ENCODE results near the gene SIRPD.

Gene SIRPD

DNA sequence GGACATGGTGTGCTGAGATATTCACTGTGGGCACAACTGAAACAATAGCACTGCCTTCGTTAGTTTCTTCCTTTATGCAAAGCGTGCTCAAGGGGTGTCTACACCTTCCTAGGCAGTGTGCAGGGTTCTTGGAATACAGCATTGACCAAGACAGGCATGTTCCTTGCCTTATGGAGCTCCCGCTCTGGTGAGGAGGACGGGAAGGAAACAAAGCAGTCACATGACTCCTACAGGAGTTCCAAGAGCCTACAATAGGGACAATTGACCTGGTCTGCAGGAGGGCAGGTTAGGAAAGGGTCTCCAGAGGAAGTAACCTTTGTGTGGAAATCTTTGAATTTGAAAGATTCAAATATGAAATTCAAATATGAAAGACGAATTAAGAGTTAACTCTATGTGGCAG lies 40.5 kb downstream of the SIRPD start (continued):
- TF ChIP-seq, protein P1, sequence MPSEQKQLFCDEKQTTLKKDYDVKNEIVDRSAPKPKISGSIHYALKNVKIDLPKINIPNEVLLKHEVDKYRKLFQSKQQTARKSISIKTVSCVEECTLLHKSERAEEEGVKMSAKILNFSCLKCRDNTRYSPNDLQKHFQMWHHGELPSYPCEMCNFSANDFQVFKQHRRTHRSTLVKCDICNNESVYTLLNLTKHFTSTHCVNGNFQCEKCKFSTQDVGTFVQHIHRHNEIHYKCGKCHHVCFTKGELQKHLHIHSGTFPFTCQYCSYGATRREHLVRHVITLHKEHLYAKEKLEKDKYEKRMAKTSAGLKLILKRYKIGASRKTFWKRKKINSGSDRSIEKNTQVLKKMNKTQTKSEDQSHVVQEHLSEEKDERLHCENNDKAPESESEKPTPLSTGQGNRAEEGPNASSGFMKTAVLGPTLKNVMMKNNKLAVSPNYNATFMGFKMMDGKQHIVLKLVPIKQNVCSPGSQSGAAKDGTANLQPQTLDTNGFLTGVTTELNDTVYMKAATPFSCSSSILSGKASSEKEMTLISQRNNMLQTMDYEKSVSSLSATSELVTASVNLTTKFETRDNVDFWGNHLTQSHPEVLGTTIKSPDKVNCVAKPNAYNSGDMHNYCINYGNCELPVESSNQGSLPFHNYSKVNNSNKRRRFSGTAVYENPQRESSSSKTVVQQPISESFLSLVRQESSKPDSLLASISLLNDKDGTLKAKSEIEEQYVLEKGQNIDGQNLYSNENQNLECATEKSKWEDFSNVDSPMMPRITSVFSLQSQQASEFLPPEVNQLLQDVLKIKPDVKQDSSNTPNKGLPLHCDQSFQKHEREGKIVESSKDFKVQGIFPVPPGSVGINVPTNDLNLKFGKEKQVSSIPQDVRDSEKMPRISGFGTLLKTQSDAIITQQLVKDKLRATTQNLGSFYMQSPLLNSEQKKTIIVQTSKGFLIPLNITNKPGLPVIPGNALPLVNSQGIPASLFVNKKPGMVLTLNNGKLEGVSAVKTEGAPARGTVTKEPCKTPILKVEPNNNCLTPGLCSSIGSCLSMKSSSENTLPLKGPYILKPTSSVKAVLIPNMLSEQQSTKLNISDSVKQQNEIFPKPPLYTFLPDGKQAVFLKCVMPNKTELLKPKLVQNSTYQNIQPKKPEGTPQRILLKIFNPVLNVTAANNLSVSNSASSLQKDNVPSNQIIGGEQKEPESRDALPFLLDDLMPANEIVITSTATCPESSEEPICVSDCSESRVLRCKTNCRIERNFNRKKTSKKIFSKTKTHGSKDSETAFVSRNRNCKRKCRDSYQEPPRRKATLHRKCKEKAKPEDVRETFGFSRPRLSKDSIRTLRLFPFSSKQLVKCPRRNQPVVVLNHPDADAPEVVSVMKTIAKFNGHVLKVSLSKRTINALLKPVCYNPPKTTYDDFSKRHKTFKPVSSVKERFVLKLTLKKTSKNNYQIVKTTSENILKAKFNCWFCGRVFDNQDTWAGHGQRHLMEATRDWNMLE (tag by site-specific recombination; conservative IDR thresholded peaks at IDR 0.05; ENCODE audit: low read depth), result no peak
- TF ChIP-seq KLF16 (tag by site-specific recombination; IDR thresholded peaks at IDR 0.05), result no peak
- no peak for TF ChIP-seq ZBTB7A (tag by site-specific recombination; IDR thresholded peaks at IDR 0.05; ENCODE audit: low read depth)
- TF ChIP-seq ZNF184 (tag by site-specific recombination; IDR thresholded peaks at IDR 0.05), result no peak
- TF ChIP-seq ZNF629 (tag by site-specific recombination; IDR thresholded peaks at IDR 0.05), result no peak
- no peak for TF ChIP-seq ZNF169 (tag by site-specific recombination; IDR thresholded peaks at IDR 0.05)
- no peak for TF ChIP-seq ZNF843 (tag by site-specific recombination; IDR thresholded peaks at IDR 0.05)
- no peak for TF ChIP-seq SETDB1 (IDR thresholded peaks at IDR 0.05; ENCODE audit: insufficient read length, low read length)

DNA sequence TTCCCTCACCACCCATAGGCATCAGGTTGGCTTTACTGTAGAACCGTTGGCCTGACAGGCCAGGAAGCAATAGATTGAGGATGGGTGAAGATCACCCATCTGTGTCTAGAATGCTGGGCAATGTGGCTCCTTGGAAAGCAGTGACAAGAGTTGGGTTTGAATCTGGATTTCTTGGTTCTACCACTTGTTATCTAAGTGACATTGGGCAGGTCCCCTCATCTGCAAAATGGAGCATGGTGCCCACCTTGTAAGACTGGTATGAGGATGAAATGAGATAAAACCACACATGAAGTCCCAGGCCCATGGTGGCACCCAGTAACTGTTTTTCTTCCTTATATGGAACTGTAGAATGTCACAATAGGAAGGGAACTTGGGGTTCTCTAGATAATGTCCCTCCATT lies 43.7 kb downstream of the SIRPD start:
- CTCF ChIA-PET, result interaction anchor here (0.6 to 3.2 kb wide), 2 partner anchors 10 to 18 kb away, joined by 7 to 19 read pairs; no protein-coding TSS in a partner anchor

DNA sequence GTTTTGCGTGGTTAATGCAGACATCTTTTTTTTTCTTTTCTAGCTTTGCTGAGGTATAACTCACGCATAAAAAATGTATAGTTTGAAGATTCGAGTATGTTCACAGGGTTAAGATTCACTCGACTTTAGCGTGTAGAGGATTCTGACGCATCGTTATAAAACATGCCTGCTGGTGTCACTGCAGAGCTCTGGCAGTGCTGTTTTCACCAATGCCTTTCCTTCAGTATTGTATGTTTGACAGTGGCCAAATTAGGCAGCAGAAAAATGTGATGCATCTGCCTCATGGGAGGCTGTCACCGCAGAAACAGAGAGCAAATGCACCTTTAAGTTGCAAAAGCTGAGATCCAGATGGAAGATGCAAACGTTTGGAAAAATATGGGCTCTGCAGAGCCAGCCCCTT lies 48.3 kb downstream of the SIRPD start:
- no peaks in the 10 kb centered on the region for H3K4me1 ChIP-seq (ENCODE audit: control insufficient read depth, insufficient read depth, low read length)
- H3K9me3 ChIP-seq (ENCODE audit: control insufficient read depth, insufficient read depth, low read depth, low read length), result no peaks in the 10 kb centered on the region
- POLR2A ChIA-PET, result no interaction called here
- CTCF ChIA-PET, result interaction anchor here (0.7 to 3.1 kb wide), 9 partner anchors 8 to 225 kb away, joined by 3 to 11 read pairs (median 4); no protein-coding TSS in a partner anchor
- no peaks in the 10 kb centered on the region for H3K36me3 ChIP-seq (ENCODE audit: control insufficient read depth in 2 of 2, insufficient read depth in 1 of 2, low read length in 2 of 2)
- no peak overlapping the region for H3K4me3 ChIP-seq (ENCODE audit: low read depth, low read length)
- no peak overlapping the region for H3K27ac ChIP-seq (ENCODE audit: extremely low read depth, low read depth, low read length)
- TF ChIP-seq ZNF843 (tag by site-specific recombination; IDR thresholded peaks at IDR 0.05) (no peak), EGR2 (tag by site-specific recombination; IDR thresholded peaks at IDR 0.05; ENCODE audit: low read depth) (no peak), KLF9 (tag by site-specific recombination; IDR thresholded peaks at IDR 0.05; ENCODE audit: low read depth) (no peak), BCL11B (tag by site-specific recombination; IDR thresholded peaks at IDR 0.05; ENCODE audit: low read depth) (no peak), ZNF16 (tag by site-specific recombination; IDR thresholded peaks at IDR 0.05; ENCODE audit: low read depth) (no peak), ZNF664 (tag by site-specific recombination; IDR thresholded peaks at IDR 0.05) (no peak), BCL6B (tag by site-specific recombination; IDR thresholded peaks at IDR 0.05) (no peak), ZNF292 (tag by site-specific recombination; IDR thresholded peaks at IDR 0.05; ENCODE audit: borderline replicate concordance, low read depth) (no peak), ZNF48 (tag by site-specific recombination; IDR thresholded peaks at IDR 0.05) (no peak), ZNF549 (tag by site-specific recombination; IDR thresholded peaks at IDR 0.05) (no peak), ZNF530 (tag by site-specific recombination; IDR thresholded peaks at IDR 0.05; ENCODE audit: low read depth) (no peak)
- TF ChIP-seq, protein P2, sequence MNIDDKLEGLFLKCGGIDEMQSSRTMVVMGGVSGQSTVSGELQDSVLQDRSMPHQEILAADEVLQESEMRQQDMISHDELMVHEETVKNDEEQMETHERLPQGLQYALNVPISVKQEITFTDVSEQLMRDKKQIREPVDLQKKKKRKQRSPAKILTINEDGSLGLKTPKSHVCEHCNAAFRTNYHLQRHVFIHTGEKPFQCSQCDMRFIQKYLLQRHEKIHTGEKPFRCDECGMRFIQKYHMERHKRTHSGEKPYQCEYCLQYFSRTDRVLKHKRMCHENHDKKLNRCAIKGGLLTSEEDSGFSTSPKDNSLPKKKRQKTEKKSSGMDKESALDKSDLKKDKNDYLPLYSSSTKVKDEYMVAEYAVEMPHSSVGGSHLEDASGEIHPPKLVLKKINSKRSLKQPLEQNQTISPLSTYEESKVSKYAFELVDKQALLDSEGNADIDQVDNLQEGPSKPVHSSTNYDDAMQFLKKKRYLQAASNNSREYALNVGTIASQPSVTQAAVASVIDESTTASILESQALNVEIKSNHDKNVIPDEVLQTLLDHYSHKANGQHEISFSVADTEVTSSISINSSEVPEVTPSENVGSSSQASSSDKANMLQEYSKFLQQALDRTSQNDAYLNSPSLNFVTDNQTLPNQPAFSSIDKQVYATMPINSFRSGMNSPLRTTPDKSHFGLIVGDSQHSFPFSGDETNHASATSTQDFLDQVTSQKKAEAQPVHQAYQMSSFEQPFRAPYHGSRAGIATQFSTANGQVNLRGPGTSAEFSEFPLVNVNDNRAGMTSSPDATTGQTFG (tag by site-specific recombination; IDR thresholded peaks at IDR 0.05; ENCODE audit: borderline replicate concordance), result no peak
- TF ChIP-seq, protein P3, sequence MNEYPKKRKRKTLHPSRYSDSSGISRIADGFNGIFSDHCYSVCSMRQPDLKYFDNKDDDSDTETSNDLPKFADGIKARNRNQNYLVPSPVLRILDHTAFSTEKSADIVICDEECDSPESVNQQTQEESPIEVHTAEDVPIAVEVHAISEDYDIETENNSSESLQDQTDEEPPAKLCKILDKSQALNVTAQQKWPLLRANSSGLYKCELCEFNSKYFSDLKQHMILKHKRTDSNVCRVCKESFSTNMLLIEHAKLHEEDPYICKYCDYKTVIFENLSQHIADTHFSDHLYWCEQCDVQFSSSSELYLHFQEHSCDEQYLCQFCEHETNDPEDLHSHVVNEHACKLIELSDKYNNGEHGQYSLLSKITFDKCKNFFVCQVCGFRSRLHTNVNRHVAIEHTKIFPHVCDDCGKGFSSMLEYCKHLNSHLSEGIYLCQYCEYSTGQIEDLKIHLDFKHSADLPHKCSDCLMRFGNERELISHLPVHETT (tag by site-specific recombination; IDR thresholded peaks at IDR 0.05), result no peak
- TF ChIP-seq, protein P4, sequence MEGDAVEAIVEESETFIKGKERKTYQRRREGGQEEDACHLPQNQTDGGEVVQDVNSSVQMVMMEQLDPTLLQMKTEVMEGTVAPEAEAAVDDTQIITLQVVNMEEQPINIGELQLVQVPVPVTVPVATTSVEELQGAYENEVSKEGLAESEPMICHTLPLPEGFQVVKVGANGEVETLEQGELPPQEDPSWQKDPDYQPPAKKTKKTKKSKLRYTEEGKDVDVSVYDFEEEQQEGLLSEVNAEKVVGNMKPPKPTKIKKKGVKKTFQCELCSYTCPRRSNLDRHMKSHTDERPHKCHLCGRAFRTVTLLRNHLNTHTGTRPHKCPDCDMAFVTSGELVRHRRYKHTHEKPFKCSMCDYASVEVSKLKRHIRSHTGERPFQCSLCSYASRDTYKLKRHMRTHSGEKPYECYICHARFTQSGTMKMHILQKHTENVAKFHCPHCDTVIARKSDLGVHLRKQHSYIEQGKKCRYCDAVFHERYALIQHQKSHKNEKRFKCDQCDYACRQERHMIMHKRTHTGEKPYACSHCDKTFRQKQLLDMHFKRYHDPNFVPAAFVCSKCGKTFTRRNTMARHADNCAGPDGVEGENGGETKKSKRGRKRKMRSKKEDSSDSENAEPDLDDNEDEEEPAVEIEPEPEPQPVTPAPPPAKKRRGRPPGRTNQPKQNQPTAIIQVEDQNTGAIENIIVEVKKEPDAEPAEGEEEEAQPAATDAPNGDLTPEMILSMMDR (tag by site-specific recombination; IDR thresholded peaks at IDR 0.05), result no peak

More for the DNA sequence above, 43.7 kb downstream of the SIRPD start:
- no peak overlapping the region for H3K27ac ChIP-seq (ENCODE audit: extremely low read depth, low read depth, low read length)
- TF ChIP-seq TRIM28 (IDR thresholded peaks at IDR 0.05; ENCODE audit: borderline replicate concordance, low read length), result no peak
- no peaks in the 10 kb centered on the region for H3K9me3 ChIP-seq (ENCODE audit: control insufficient read depth, insufficient read depth, low read depth, low read length)
- POLR2A ChIA-PET, result no interaction called here
- no peaks in the 10 kb centered on the region for H3K36me3 ChIP-seq (ENCODE audit: control insufficient read depth in 2 of 2, insufficient read depth in 1 of 2, low read length in 2 of 2)
- no peak overlapping the region for H3K4me3 ChIP-seq (ENCODE audit: low read depth, low read length)
- no peaks in the 10 kb centered on the region for H3K4me1 ChIP-seq (ENCODE audit: control insufficient read depth, insufficient read depth, low read length)
